ENCODE data around the gene C16orf96.

C16orf96 gene

GRCh38 chr16:4628283-4628682 lies 72.1 kb downstream of the C16orf96 start:
- no peak for TF ChIP-seq CTCF (IDR thresholded peaks at IDR 0.05; ENCODE audit: poor library complexity, severe bottlenecking)
- H3K27me3 ChIP-seq (ENCODE audit: insufficient read depth, poor library complexity, severe bottlenecking) = no peaks in the 10 kb centered on the region
- no peak overlapping the region for H3K4me3 ChIP-seq (ENCODE audit: severe bottlenecking)
- ATAC-seq (ENCODE audit: low read depth) (no peak), DNase-seq (ENCODE audit: low spot score) (no peak)
- no peak overlapping the region for H3K27ac ChIP-seq (ENCODE audit: poor library complexity, severe bottlenecking)
- H3K4me1 ChIP-seq (ENCODE audit: insufficient read depth, poor library complexity, severe bottlenecking) = peaks cover 3% of the 10 kb centered on the region
- no peaks in the 10 kb centered on the region for H3K9me3 ChIP-seq (ENCODE audit: severe bottlenecking)
- H3K36me3 ChIP-seq (ENCODE audit: low read depth) = peaks cover 14% of the 10 kb centered on the region

- DNase-seq (ENCODE audit: low spot score) (no peak), ATAC-seq (ENCODE audit: low read depth) (no peak)
- TF ChIP-seq CTCF (IDR thresholded peaks at IDR 0.05; ENCODE audit: poor library complexity, severe bottlenecking) = no peak
- H3K4me1 ChIP-seq (ENCODE audit: insufficient read depth, poor library complexity, severe bottlenecking) = no peaks in the 10 kb centered on the region
- no peaks in the 10 kb centered on the region for H3K27me3 ChIP-seq (ENCODE audit: insufficient read depth, poor library complexity, severe bottlenecking)
- H3K9me3 ChIP-seq (ENCODE audit: severe bottlenecking) = no peaks in the 10 kb centered on the region
- H3K27ac ChIP-seq (ENCODE audit: poor library complexity, severe bottlenecking) = no peak overlapping the region
- H3K36me3 ChIP-seq (ENCODE audit: low read depth) = peaks cover 14% of the 10 kb centered on the region
- no peak overlapping the region for H3K4me3 ChIP-seq (ENCODE audit: severe bottlenecking)
Observed at GRCh38 chr16:4631444-4631843, 75.3 kb downstream of the C16orf96 start.

- Histone ChIP-seq H3K4me3 (ENCODE audit: severe bottlenecking) (no peak overlapping the region), H3K27ac (ENCODE audit: poor library complexity, severe bottlenecking) (no peak overlapping the region), H3K4me1 (ENCODE audit: insufficient read depth, poor library complexity, severe bottlenecking) (no peaks in the 10 kb centered on the region), H3K27me3 (ENCODE audit: insufficient read depth, poor library complexity, severe bottlenecking) (no peaks in the 10 kb centered on the region), H3K36me3 (ENCODE audit: low read depth) (peaks cover 10% of the 10 kb centered on the region; the same call in 1 of the 2 replicates), H3K9me3 (ENCODE audit: severe bottlenecking) (no peaks in the 10 kb centered on the region)
- DNase-seq (ENCODE audit: low spot score) = no peak
- TF ChIP-seq CTCF (IDR thresholded peaks at IDR 0.05; ENCODE audit: poor library complexity, severe bottlenecking) = no peak
- no peak for ATAC-seq (ENCODE audit: low read depth)
Observed at GRCh38 chr16:4633910-4634635, 77.9 kb downstream of the C16orf96 start.

- Histone ChIP-seq H3K4me1 (ENCODE audit: insufficient read depth, poor library complexity, severe bottlenecking) (no peaks in the 10 kb centered on the region), H3K4me3 (ENCODE audit: severe bottlenecking) (no peak overlapping the region), H3K27ac (ENCODE audit: poor library complexity, severe bottlenecking) (no peak overlapping the region), H3K27me3 (ENCODE audit: insufficient read depth, poor library complexity, severe bottlenecking) (no peaks in the 10 kb centered on the region), H3K36me3 (ENCODE audit: low read depth) (peaks cover 10% of the 10 kb centered on the region; the same call in 1 of the 2 replicates), H3K9me3 (ENCODE audit: severe bottlenecking) (no peaks in the 10 kb centered on the region)
- no peak for ATAC-seq (ENCODE audit: low read depth)
- no peak for DNase-seq (ENCODE audit: low spot score)
- no peak for TF ChIP-seq CTCF (IDR thresholded peaks at IDR 0.05; ENCODE audit: poor library complexity, severe bottlenecking)
Observed at GRCh38 chr16:4634768-4635167, 78.6 kb downstream of the C16orf96 start.

GRCh38 chr16:4636196-4636595 lies 80.1 kb downstream of the C16orf96 start:
- TF ChIP-seq CTCF (IDR thresholded peaks at IDR 0.05; ENCODE audit: poor library complexity, severe bottlenecking) = no peak
- no peak for DNase-seq (ENCODE audit: low spot score)
- Histone ChIP-seq H3K36me3 (ENCODE audit: low read depth) (peaks cover 7% of the 10 kb centered on the region; the same call in 1 of the 2 replicates), H3K4me3 (ENCODE audit: severe bottlenecking) (no peak overlapping the region), H3K4me1 (ENCODE audit: insufficient read depth, poor library complexity, severe bottlenecking) (no peaks in the 10 kb centered on the region), H3K27me3 (ENCODE audit: insufficient read depth, poor library complexity, severe bottlenecking) (no peaks in the 10 kb centered on the region), H3K9me3 (ENCODE audit: severe bottlenecking) (no peaks in the 10 kb centered on the region), H3K27ac (ENCODE audit: poor library complexity, severe bottlenecking) (no peak overlapping the region)
- no peak for ATAC-seq (ENCODE audit: low read depth)
